ENCODE results near the gene EPS8L1.
A peak's percentile ranks its signal among the peaks of the same experiment; 100 is the strongest.

The EPS8L1 gene

GRCh38 chr19:55112777-55113569, 37.3 kb downstream of the EPS8L1 start:
- CTCF ChIA-PET: interaction anchor here (0.6 to 1.9 kb wide), 4 partner anchors 24 to 559 kb away, joined by 3 to 12 read pairs (median 3); no protein-coding TSS in a partner anchor
- TF ChIP-seq, protein P1, sequence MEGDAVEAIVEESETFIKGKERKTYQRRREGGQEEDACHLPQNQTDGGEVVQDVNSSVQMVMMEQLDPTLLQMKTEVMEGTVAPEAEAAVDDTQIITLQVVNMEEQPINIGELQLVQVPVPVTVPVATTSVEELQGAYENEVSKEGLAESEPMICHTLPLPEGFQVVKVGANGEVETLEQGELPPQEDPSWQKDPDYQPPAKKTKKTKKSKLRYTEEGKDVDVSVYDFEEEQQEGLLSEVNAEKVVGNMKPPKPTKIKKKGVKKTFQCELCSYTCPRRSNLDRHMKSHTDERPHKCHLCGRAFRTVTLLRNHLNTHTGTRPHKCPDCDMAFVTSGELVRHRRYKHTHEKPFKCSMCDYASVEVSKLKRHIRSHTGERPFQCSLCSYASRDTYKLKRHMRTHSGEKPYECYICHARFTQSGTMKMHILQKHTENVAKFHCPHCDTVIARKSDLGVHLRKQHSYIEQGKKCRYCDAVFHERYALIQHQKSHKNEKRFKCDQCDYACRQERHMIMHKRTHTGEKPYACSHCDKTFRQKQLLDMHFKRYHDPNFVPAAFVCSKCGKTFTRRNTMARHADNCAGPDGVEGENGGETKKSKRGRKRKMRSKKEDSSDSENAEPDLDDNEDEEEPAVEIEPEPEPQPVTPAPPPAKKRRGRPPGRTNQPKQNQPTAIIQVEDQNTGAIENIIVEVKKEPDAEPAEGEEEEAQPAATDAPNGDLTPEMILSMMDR (IDR thresholded peaks at IDR 0.05; ENCODE audit: insufficient read depth, low read length, missing control alignments): no peak
- no peak overlapping the region for H3K4me3 ChIP-seq (ENCODE audit: low read depth, low read length)
- no peak for DNase-seq (ENCODE audit: low read depth, low spot score)
- POLR2A ChIA-PET: no interaction called here

GRCh38 chr19:55113570-55114039, 37.9 kb downstream of the EPS8L1 start:
- no peak overlapping the region for H3K4me3 ChIP-seq (ENCODE audit: low read depth, low read length)
- ChIA-PET POLR2A (no interaction called here), CTCF (interaction anchor here (0.6 to 1.9 kb wide), 4 partner anchors 25 to 558 kb away, joined by 3 to 12 read pairs (median 3); no protein-coding TSS in a partner anchor)
- DNase-seq (ENCODE audit: low read depth, low spot score): peak; percentile 45
- TF ChIP-seq, protein P1 (IDR thresholded peaks at IDR 0.05; ENCODE audit: insufficient read depth, low read length, missing control alignments): no peak

DNA sequence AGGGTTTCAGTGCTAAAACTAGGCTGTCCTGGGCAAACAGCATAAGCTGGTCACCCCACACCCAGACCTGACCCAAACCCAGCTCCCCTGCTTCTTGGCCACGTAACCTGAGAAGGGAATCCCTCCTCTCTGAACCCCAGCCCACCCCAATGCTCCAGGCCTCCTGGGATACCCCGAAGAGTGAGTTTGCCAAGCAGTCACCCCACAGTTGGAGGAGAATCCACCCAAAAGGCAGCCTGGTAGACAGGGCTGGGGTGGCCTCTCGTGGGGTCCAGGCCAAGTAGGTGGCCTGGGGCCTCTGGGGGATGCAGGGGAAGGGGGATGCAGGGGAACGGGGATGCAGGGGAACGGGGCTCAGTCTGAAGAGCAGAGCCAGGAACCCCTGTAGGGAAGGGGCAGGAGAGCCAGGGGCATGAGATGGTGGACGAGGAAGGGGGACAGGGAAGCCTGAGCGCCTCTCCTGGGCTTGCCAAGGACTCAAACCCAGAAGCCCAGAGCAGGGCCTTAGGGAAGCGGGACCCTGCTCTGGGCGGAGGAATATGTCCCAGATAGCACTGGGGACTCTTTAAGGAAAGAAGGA, 39.0 kb downstream of the EPS8L1 start:
- ChIA-PET POLR2A (no interaction called here), CTCF (interaction anchor here (1.0 to 1.5 kb wide), 2 partner anchors 26 to 390 kb away, joined by 3 read pairs; no protein-coding TSS in a partner anchor)
- no peak overlapping the region for H3K4me3 ChIP-seq (ENCODE audit: low read depth, low read length)

DNA sequence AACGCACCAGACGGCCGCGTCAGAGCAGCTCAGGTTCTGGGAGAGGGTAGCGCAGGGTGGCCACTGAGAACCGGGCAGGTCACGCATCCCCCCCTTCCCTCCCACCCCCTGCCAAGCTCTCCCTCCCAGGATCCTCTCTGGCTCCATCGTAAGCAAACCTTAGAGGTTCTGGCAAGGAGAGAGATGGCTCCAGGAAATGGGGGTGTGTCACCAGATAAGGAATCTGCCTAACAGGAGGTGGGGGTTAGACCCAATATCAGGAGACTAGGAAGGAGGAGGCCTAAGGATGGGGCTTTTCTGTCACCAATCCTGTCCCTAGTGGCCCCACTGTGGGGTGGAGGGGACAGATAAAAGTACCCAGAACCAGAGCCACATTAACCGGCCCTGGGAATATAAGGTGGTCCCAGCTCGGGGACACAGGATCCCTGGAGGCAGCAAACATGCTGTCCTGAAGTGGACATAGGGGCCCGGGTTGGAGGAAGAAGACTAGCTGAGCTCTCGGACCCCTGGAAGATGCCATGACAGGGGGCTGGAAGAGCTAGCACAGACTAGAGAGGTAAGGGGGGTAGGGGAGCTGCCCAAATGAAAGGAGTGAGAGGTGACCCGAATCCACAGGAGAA, 39.9 kb downstream of the EPS8L1 start:
- DNase-seq (ENCODE audit: low read depth, low spot score): no peak
- ChIA-PET POLR2A (no interaction called here), CTCF (interaction anchor here (2.0 kb wide), 1 partner anchor 27 kb away, joined by 10 read pairs; no protein-coding TSS in a partner anchor)
- TF ChIP-seq, protein P1 (IDR thresholded peaks at IDR 0.05; ENCODE audit: insufficient read depth, low read length, missing control alignments): no peak
- H3K4me3 ChIP-seq (ENCODE audit: low read depth, low read length): peak overlapping the region; percentile 84

More for the DNA sequence above, 39.0 kb downstream of the EPS8L1 start:
- TF ChIP-seq, protein P1 (IDR thresholded peaks at IDR 0.05; ENCODE audit: insufficient read depth, low read length, missing control alignments): no peak
- DNase-seq (ENCODE audit: low read depth, low spot score): no peak

- ChIA-PET POLR2A (interaction anchor here (0.9 kb wide), 1 partner anchor 10 kb away, joined by 3 read pairs; no protein-coding TSS in a partner anchor), CTCF (interaction anchor here (2.0 kb wide), 1 partner anchor 28 kb away, joined by 10 read pairs; no protein-coding TSS in a partner anchor)
- TF ChIP-seq, protein P1 (IDR thresholded peaks at IDR 0.05; ENCODE audit: insufficient read depth, low read length, missing control alignments): no peak
- peak overlapping the region; percentile 84 for H3K4me3 ChIP-seq (ENCODE audit: low read depth, low read length)
- DNase-seq (ENCODE audit: low read depth, low spot score): peak; percentile 7
Observed at GRCh38 chr19:55116232-55116858, 40.7 kb downstream of the EPS8L1 start.

All from AG04449 (cell line).